GM13976 (cell line): Measurements from ENCODE around the gene MARCHF5.

ENCODE experiments used
- DNase-seq: peaks from one replicate; pipeline ENCODE4 v3.0.0; 2012; ENCODE audit warnings: low spot score
- CTCF ChIP-seq: IDR thresholded peaks from 2 replicates; pipeline ENCODE4 v1.5.1; 2012; ENCODE audit warnings: borderline replicate concordance, mild to moderate bottlenecking; ENCODE audit not compliant: insufficient read depth; ENCODE audit errors: extremely low read depth, missing control alignments, control extremely low read depth
- in situ Hi-C: fragments of 300-500 bp; cut with MboI; formaldehyde crosslinking; loops from one replicate; pipeline ENCODE4 v1.12.0; 2022; ENCODE audit warnings: low sequenced_read_pairs, mixed read lengths, inconsistent platforms; ENCODE audit not compliant: unreplicated experiment

Gene MARCHF5

DNA sequence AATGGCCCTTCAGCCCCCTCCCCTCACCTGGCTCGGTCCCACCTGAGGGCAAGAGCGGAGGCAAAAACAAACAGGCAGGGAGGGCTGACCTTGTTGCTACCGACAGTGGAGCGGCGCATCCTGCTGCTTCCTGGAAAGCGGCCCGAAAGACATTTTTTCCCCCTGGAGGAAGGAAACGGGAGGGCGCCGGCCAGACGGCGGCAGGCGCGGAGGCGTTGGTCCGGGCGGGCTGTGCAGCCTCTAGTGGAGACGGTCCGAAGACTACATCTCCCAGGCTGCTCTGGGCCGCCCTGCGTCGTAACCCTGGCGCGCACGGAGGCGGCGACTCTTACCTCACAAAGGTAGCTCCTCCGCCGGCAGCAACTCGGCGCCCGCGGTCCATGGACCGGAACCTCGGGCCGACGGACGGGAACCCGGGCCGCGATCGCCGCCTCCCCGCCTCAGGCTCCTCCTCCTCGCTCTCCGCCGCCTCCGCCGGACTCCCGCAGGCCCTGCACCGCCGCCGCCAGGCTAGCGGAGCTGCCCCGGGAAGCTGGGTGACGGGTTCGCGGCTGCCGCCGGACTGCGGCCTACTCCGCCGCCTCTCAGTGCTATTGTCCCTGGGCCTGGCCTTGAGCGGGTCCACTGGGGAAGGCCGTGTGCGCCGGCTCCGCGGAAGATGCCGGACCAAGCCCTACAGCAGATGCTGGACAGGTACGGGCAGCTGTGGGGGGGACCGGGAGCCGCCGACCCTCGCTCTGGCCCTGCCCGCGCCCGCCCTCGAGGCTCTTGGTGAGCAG, at the start of gene MARCHF5, which contains the start of gene CPEB3:
Gene MARCHF5 (plus strand): TSS at position 331 of the 779 bp plus-strand sequence. CDS start 328 bp downstream, at position 659.
Gene CPEB3 (minus strand): TSS at position 242 of the 779 bp plus-strand sequence. CDS start 50,728 bp downstream, outside the sequence.
- TF ChIP-seq CTCF, result peak; percentile 31
- peak; percentile 96 for DNase-seq
- in situ Hi-C loops, result loop anchor here (25.0 kb wide), 1 partner anchor 204 kb away; no protein-coding TSS in a partner anchor

DNA sequence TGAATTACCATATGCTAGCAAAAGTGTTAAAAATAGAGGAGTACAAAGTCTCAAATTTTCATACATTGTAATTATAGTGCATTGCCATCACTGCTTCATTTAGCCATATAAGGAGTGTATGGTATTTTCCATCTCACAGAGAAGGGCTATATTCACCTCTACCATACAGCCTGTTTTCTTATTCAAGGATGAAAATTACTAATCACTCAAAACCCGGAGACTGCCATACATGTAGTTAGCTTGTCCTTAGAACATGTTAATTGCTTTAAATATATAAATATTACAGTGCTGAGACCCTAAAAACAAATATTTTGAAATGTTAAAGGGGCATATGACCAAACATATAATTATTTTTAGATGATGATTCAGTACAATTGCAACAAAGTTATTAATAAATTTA, 49.5 kb upstream of the MARCHF5 start:
- DNase-seq, result no peak
- TF ChIP-seq CTCF, result no peak
- in situ Hi-C loops, result no loop called here

GRCh38 chr10:92242380-92242779, 48.6 kb upstream of the MARCHF5 start:
- in situ Hi-C loops, result no loop called here
- DNase-seq, result no peak
- TF ChIP-seq CTCF, result no peak

- in situ Hi-C loops, result no loop called here
- peak; percentile 41 for DNase-seq
- no peak for TF ChIP-seq CTCF
Observed at GRCh38 chr10:92242910-92243671, 47.9 kb upstream of the MARCHF5 start.

DNA sequence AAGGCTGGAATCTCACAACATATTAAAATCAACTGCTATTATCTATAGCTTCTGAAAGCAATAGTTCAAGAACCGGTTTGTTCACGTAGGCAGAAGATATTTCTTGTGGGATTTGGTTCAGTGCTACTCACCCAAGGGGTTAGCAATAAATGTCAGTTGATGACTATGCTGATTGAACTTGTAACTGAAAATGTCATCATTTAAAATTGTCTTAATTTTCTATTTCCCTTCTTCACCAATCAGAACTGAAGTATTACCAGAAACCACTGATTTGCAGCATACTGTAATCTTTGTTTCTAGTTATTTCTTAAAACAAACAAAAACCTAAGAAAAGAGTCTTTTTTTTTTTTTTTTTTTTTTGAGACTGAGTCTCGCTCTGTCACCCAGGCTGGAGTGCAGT, 46.2 kb upstream of the MARCHF5 start:
- in situ Hi-C loops, result no loop called here
- no peak for TF ChIP-seq CTCF
- peak; percentile 52 for DNase-seq

DNA sequence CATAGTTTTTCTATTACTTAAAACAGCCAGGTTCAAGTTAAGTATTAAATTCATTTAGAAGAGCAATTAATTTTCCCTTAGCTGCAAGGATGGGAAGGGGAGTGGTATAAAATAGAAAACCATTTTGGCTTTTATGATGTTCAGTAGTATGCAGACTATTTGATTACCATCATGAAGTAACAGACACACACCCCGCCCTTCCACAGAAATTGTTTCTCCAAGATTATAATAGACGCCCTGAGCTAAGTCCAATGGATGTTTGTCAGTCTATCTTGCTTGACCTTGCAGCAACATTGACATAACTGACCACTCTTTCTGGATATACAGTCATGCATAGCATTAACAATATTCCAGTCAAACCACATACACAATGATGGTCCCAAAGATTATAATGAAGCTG, 42.4 kb upstream of the MARCHF5 start:
- no peak for TF ChIP-seq CTCF
- no peak for DNase-seq
- in situ Hi-C loops, result no loop called here
